GM12878 (cell line): ENCODE measurements around the gene SPATA6. TPM values are rescaled to one million over a fixed set of nuclear protein-coding genes. Genes with fewer than 3 reads are reported as not detected.

Source experiments
- ATAC-seq: fragments of 200-7000 bp; cut with Tn5 transposase; 3 replicates; pipeline ENCODE4 v1.9.1; 2020; ENCODE audit warnings: mild to moderate bottlenecking, moderate library complexity
- BruUV-seq: library from RNA; stranded (reverse); fragments of 400-500 nt; replicated peaks from 2 replicates; lab custom pipeline; 2021; lab: Mats Ljungman, UMichigan
- CTCF ChIA-PET: fragments of 300-600 bp; sonication (Branson Sonifier 250); formaldehyde crosslinking; extraction: SDS; loops from one replicate; lab custom pipeline; 2021; ENCODE audit warnings: inconsistent platforms; lab: Yijun Ruan, JAX
- POLR2A ChIA-PET: fragments of 350-600 bp; formaldehyde crosslinking; extraction: SDS; loops from one replicate; lab custom pipeline; 2021; ENCODE audit warnings: inconsistent platforms; lab: Charles Lee
- RAD21 ChIA-PET: fragments of 300-600 bp; sonication (Branson Sonifier 250); formaldehyde crosslinking; loops from one replicate; lab custom pipeline; 2023; ENCODE audit warnings: antibody characterized with exemption; ENCODE audit not compliant: unreplicated experiment; lab: Charles Lee
- SMC1A ChIA-PET: fragments of 300-600 bp; sonication (Branson Sonifier 250); formaldehyde crosslinking; loops from one replicate; lab custom pipeline; 2023; ENCODE audit not compliant: unreplicated experiment, uncharacterized antibody; lab: Charles Lee
- DNase-seq: peaks from one replicate; pipeline ENCODE4 v3.0.0-alpha.2; 2011; ENCODE audit warnings: low read depth, low spot score
- FAIRE-seq: peaks from 3 replicates; lab custom pipeline; 2011; peaks lifted over from hg19 to GRCh38; lab: Jason Lieb, UNC
- H2AFZ ChIP-seq: 2 replicates; pipeline ENCODE4 v1.6.0; 2011; ENCODE audit warnings: low read depth, low read length, control low read depth; ENCODE audit not compliant: control insufficient read depth
- H3K27ac ChIP-seq: 2 replicates; pipeline ENCODE4 v1.5.1; 2011; ENCODE audit warnings: control low read depth; ENCODE audit not compliant: control insufficient read depth, insufficient read depth
- H3K27me3 ChIP-seq, 2 experiments: replicated peaks in 1 of 2; 2 replicates each; pipeline versions ENCODE4 v1.6.0 to v1.6.1; 2011; ENCODE audit warnings: low read length in 1 of 2; ENCODE audit not compliant: control insufficient read depth in 2 of 2, insufficient read depth in 2 of 2
- H3K36me3 ChIP-seq, 2 experiments: 2 replicates each; pipeline ENCODE4 v1.5.1; 2011; ENCODE audit warnings: low read length in 1 of 2; ENCODE audit not compliant: control insufficient read depth in 2 of 2, insufficient read depth in 2 of 2
- H3K4me1 ChIP-seq: 2 replicates; pipeline ENCODE4 v1.6.1; 2011; ENCODE audit warnings: mild to moderate bottlenecking, low read length, moderate library complexity, mixed read lengths; ENCODE audit not compliant: control insufficient read depth, insufficient read depth
- H3K4me2 ChIP-seq: 2 replicates; pipeline ENCODE4 v1.6.0; 2011; ENCODE audit warnings: control low read depth; ENCODE audit not compliant: control insufficient read depth, insufficient read depth
- H3K4me3 ChIP-seq: fragments of 200-600 bp; sonication (generic); 2 replicates; pipeline ENCODE4 v1.5.1; 2016
- H3K79me2 ChIP-seq: 2 replicates; pipeline ENCODE4 v1.6.0; 2011; ENCODE audit warnings: low read length; ENCODE audit not compliant: control insufficient read depth, insufficient read depth
- H3K9ac ChIP-seq: 2 replicates; pipeline ENCODE4 v1.8.0; 2011; ENCODE audit warnings: low read length, control low read depth, mixed read lengths; ENCODE audit not compliant: control insufficient read depth, insufficient read depth
- H3K9me3 ChIP-seq: replicated peaks from 3 replicates; pipeline ENCODE4 v1.5.1; 2011; ENCODE audit warnings: mild to moderate bottlenecking, low read length; ENCODE audit not compliant: control insufficient read depth, insufficient read depth
- H4K20me1 ChIP-seq: 2 replicates; pipeline ENCODE4 v1.6.0; 2011; ENCODE audit not compliant: control insufficient read depth, insufficient read depth
- ATF7 ChIP-seq: fragments of 450-650 bp; IDR thresholded peaks from 2 replicates; pipeline ENCODE4 v1.6.1; 2016; ENCODE audit warnings: low read depth, mild to moderate bottlenecking
- BACH1 ChIP-seq: fragments of 450-650 bp; IDR thresholded peaks from 2 replicates; pipeline ENCODE4 v1.6.1; 2017; ENCODE audit warnings: mild to moderate bottlenecking, borderline replicate concordance
- CREM ChIP-seq: IDR thresholded peaks from 2 replicates; pipeline ENCODE4 v1.6.1; 2014; ENCODE audit warnings: antibody characterized with exemption, low read depth
- FOS ChIP-seq: IDR thresholded peaks from 3 replicates; pipeline ENCODE4 v1.6.1; 2011; ENCODE audit warnings: borderline replicate concordance; ENCODE audit not compliant: insufficient read length; ENCODE audit errors: extremely low read depth
- IKZF1 ChIP-seq: fragments of 450-650 bp; conservative IDR thresholded peaks from 2 replicates; pipeline ENCODE4 v1.6.1; 2017; ENCODE audit warnings: antibody characterized with exemption, mild to moderate bottlenecking
- KLF5 ChIP-seq: fragments of 450-650 bp; IDR thresholded peaks from 2 replicates; pipeline ENCODE4 v1.6.1; 2014; ENCODE audit warnings: mild to moderate bottlenecking; ENCODE audit not compliant: partially characterized antibody
- MEF2A ChIP-seq: IDR thresholded peaks from 2 replicates; pipeline ENCODE4 v1.6.1; 2011; ENCODE audit warnings: low read depth, mild to moderate bottlenecking, low read length, moderate library complexity; ENCODE audit not compliant: insufficient read depth
- PAX5 ChIP-seq: IDR thresholded peaks from 2 replicates; pipeline ENCODE4 v1.6.1; 2011; ENCODE audit warnings: low read depth, low read length, borderline replicate concordance
- PKNOX1 ChIP-seq: fragments of 450-650 bp; IDR thresholded peaks from 2 replicates; pipeline ENCODE4 v1.6.1; 2016; ENCODE audit warnings: mild to moderate bottlenecking
- RB1 ChIP-seq: fragments of 450-650 bp; formaldehyde crosslinking; IDR thresholded peaks from 2 replicates; pipeline ENCODE4 v1.6.1; 2017; ENCODE audit warnings: mild to moderate bottlenecking, borderline replicate concordance
- SRF ChIP-seq, 2 experiments: IDR thresholded peaks; 2 replicates each; pipeline ENCODE4 v1.6.1; 2011; ENCODE audit warnings: low read depth in 2 of 2, low read length in 2 of 2, mild to moderate bottlenecking in 1 of 2, moderate library complexity in 1 of 2
- TBL1XR1 ChIP-seq: IDR thresholded peaks from 2 replicates; pipeline ENCODE4 v1.6.1; 2012; ENCODE audit warnings: low read depth, low read length, improper control_type of control experiment
- USF2 ChIP-seq: IDR thresholded peaks from 2 replicates; pipeline ENCODE4 v1.6.1; 2011; ENCODE audit warnings: low read depth, low read length, improper control_type of control experiment, borderline replicate concordance
- WGBS: methylation state at CpG from one replicate; pipeline ENCODE4 v1.1.6; 2016; ENCODE audit warnings: low lambda C conversion rate; ENCODE audit not compliant: insufficient replicate concordance, insufficient coverage; ENCODE audit errors: missing lambda C conversion rate; 5-methylcytosine and 5-hydroxymethylcytosine counted together
- in situ Hi-C: fragments of 300-500 bp; cut with MboI; formaldehyde crosslinking; loops from 9 replicates; pipeline ENCODE4 v1.14.3; 2018; ENCODE audit warnings: mixed read lengths
- intact Hi-C: fragments of 100-400 bp; cut with micrococcal nuclease; formaldehyde crosslinking; loops from one replicate; pipeline ENCODE4 v1.14.2; 2022; ENCODE audit not compliant: unreplicated experiment
- polyA plus RNA-seq, 11 experiments: library from polyadenylated mRNA; depleted of rRNA in 4 of 11; unstranded in 6 of 11; stranded (reverse) in 5 of 11; fragments of >200 nt; fragmentation: Nextera tagmentation in 4 of 11; fragmentation: Illumina TruSeq in 1 of 11; extraction: Ambion mirVana in 4 of 11; extraction: Trizol in 1 of 11; gene quantifications; 1 replicate in 1 of 11; 2 replicates in 10 of 11; pipeline versions ENCODE4 v1.2.1 to v1.2.3, GENCODE V29; 2011 to 2016; ENCODE audit warnings: inconsistent platforms in 2 of 11, missing spikeins in 2 of 11, low read depth in 1 of 11
- total RNA-seq, 4 experiments: library from RNA; depleted of rRNA in 3 of 4; stranded (reverse); fragments of >200 nt in 3 of 4; fragmentation: Illumina TruSeq in 1 of 4; extraction: Trizol in 1 of 4; gene quantifications; 2 replicates each; pipeline versions ENCODE4 v1.2.1 to v1.2.3, GENCODE V29; 2013 to 2021

Gene SPATA6
- total and polyA plus RNA-seq, 10 of the 15 experiments (the other 5 are each of a cell fraction or from before 2014, with no cell fraction given), result 0.29 TPM; not detected in 9

- TF ChIP-seq CREM (no peak), FOS (no peak), RB1 (no peak), PAX5 (no peak), IKZF1 (no peak), ATF7 (no peak), BACH1 (no peak), PKNOX1 (no peak), MEF2A (no peak)
Measured at GRCh38 chr1:48333316-48333715, 138.7 kb downstream of the SPATA6 start (continued).

GRCh38 chr1:48332115-48332514 is 139.9 kb downstream of the SPATA6 start:
- Histone ChIP-seq H3K36me3 (no peaks in the 10 kb centered on the region), H3K27ac (no peak overlapping the region), H3K4me2 (no peak overlapping the region), H3K79me2 (no peaks in the 10 kb centered on the region), H3K27me3 (no peaks in the 10 kb centered on the region), H3K4me3 (no peak overlapping the region), H4K20me1 (no peaks in the 10 kb centered on the region), H3K9ac (no peak overlapping the region)
- FAIRE-seq, result no peak
- intact Hi-C loops, result no loop called here
- RAD21 ChIA-PET, result no interaction called here
- no peak for DNase-seq
- no TSS peak for BruUV-seq
- SMC1A ChIA-PET, result no interaction called here
- POLR2A ChIA-PET, result no interaction called here
- CTCF ChIA-PET, result no interaction called here
- no peak for TF ChIP-seq KLF5
- TF ChIP-seq TBL1XR1, result no peak
- no peak for TF ChIP-seq SRF (IDR thresholded peaks at IDR 0.05; ENCODE audit: low read depth in 2 of 2, low read length in 2 of 2)
- no peak for TF ChIP-seq USF2
- TF ChIP-seq, all 136 proteins: peak for 0
- ATAC-seq, result no peak
- Histone ChIP-seq H3K4me1 (no peaks in the 10 kb centered on the region), H2AFZ (no peak overlapping the region), H3K9me3 (no peaks in the 10 kb centered on the region)
- WGBS, result 3% methylated on average over 2 of the region's 2 CpGs
- in situ Hi-C loops, result no loop called here
